Stomach smooth muscle (tissue), 2 donors: ENCODE measurements around the gene FGF23.

Experiments
- H3K27ac ChIP-seq: one replicate; pipeline ENCODE4 v1.7.0; 2013; ENCODE audit warnings: mild to moderate bottlenecking, low read length, inconsistent platforms
- H3K27me3 ChIP-seq, 2 donors: one replicate each; pipeline ENCODE4 v1.7.0; 2013; ENCODE audit warnings: low read length in 2 of 2; ENCODE audit not compliant: insufficient read depth in 2 of 2, control insufficient read depth in 1 of 2
- H3K36me3 ChIP-seq, 2 donors: one replicate each; pipeline ENCODE4 v1.7.0; 2013; ENCODE audit warnings: low read length in 2 of 2; ENCODE audit not compliant: control insufficient read depth in 2 of 2, insufficient read depth in 2 of 2
- H3K4me1 ChIP-seq: one replicate; pipeline ENCODE4 v1.7.0; 2013; ENCODE audit warnings: low read length; ENCODE audit not compliant: control insufficient read depth, insufficient read depth
- H3K4me3 ChIP-seq, 2 donors: one replicate each; pipeline ENCODE4 v1.7.0; 2013; ENCODE audit warnings: low read length in 2 of 2
- H3K9ac ChIP-seq, 2 donors: one replicate each; pipeline ENCODE4 v1.7.0; 2013; ENCODE audit warnings: low read length in 2 of 2, mild to moderate bottlenecking in 1 of 2
- H3K9me3 ChIP-seq, 2 donors: one replicate each; pipeline ENCODE4 v1.7.0; 2013; ENCODE audit warnings: low read length in 2 of 2; ENCODE audit not compliant: control insufficient read depth in 2 of 2
- donor health status: healthy.
- donor health status: Pancreatic carcinoma.

Gene FGF23

GRCh38 chr12:4386801-4387200 lies 7.3 kb upstream of the FGF23 start:
- H3K27me3 ChIP-seq: peaks cover 0 to 9% of the 10 kb centered on the region in 2 donors
- no peak overlapping the region for H3K4me3 ChIP-seq
- no peak overlapping the region for H3K27ac ChIP-seq

DNA sequence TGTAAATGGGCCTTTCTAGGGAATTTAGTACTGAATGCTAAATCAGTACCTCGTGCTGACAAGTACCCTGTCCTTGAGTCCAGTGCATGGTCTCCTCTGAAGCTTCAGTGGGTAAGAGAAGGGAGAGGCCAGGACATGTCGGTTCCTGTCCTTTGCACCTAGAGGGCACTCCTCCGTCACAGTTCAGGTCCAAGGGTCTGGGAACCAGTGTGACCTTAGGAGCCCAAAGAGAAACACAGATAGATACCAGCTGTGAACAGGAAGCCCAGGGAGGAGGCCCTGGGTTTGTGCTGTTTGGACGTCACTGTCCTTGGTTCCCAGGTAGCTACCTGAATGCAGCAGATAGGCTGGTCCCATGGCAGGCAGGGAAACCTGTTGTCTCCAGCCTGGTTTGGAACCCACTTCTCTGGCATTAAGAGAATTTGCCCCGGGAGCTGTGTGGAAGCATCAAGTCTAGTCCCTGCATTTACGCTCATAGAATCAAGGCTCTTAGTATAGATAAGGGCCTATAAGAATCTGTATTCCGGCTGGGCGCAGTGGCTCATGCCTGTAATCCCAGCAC lies 3.9 kb upstream of the FGF23 start:
- H3K27ac ChIP-seq: no peak overlapping the region
- H3K4me1 ChIP-seq: no peaks in the 10 kb centered on the region
- H3K27me3 ChIP-seq: peaks cover 0 to 9% of the 10 kb centered on the region in 2 donors
- H3K9ac ChIP-seq: no peak overlapping the region
- H3K36me3 ChIP-seq: no peaks in the 10 kb centered on the region
- no peak overlapping the region for H3K4me3 ChIP-seq
- no peaks in the 10 kb centered on the region for H3K9me3 ChIP-seq

More at GRCh38 chr12:4386801-4387200, 7.3 kb upstream of the FGF23 start:
- no peaks in the 10 kb centered on the region for H3K36me3 ChIP-seq
- no peaks in the 10 kb centered on the region for H3K4me1 ChIP-seq
- H3K9ac ChIP-seq: no peak overlapping the region
- no peaks in the 10 kb centered on the region for H3K9me3 ChIP-seq

DNA sequence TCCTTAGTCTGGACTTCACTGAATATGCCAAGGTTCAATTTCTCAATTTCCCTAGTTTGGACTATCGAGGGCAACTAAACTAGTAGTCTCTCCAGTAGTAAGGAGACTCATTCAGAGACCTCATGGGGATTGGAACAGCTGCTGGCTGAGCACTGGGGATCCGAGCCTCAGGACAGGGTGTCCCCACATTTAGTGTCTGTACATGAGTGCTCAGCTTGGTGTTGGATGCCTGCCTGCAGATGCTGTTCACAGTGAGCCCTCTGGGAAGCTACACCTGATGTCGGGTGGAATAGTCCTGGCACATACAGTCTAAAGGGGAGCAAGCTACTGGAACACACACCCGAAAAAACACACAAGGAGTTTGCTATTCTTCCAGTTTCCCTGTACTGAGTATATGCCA lies 820 bp upstream of the FGF23 start:
- Histone ChIP-seq H3K27me3 (peaks cover 3 to 4% of the 10 kb centered on the region in 2 donors), H3K4me3 (no peak overlapping the region), H3K36me3 (no peaks in the 10 kb centered on the region), H3K4me1 (no peaks in the 10 kb centered on the region), H3K9ac (no peak overlapping the region), H3K27ac (no peak overlapping the region), H3K9me3 (no peaks in the 10 kb centered on the region)

- Histone ChIP-seq H3K4me1 (no peaks in the 10 kb centered on the region), H3K27me3 (peaks cover 3 to 6% of the 10 kb centered on the region in 2 donors), H3K4me3 (no peak overlapping the region), H3K36me3 (no peaks in the 10 kb centered on the region), H3K9me3 (no peaks in the 10 kb centered on the region), H3K27ac (no peak overlapping the region), H3K9ac (no peak overlapping the region)
Observed at GRCh38 chr12:4378772-4379171, 740 bp downstream of the FGF23 start.

DNA sequence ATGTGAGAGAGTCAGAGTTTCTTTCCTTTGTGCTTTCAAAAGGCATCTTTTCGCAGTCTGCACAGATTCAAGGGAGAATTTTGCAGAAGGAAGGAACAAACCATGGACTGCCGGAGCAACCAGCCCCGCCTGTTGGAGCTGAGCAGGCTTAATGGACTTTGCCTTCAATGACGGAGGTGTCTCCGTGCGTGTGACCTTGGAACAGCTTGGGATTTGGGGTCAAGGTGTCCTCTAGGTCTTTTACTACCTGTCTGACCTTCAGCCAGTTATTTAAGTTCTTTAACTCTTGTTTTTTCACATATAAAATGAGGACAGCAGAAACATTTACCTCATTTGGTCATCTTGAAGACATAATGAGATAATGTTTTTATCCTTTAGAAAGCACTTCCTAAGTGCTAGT lies 4.1 kb downstream of the FGF23 start:
- Histone ChIP-seq H3K27ac (no peak overlapping the region), H3K9me3 (no peaks in the 10 kb centered on the region), H3K27me3 (peaks cover 3 to 7% of the 10 kb centered on the region in 2 donors), H3K4me3 (no peak overlapping the region), H3K9ac (no peak overlapping the region), H3K36me3 (no peaks in the 10 kb centered on the region), H3K4me1 (no peaks in the 10 kb centered on the region)

GRCh38 chr12:4372653-4373052 lies 6.9 kb downstream of the FGF23 start:
- Histone ChIP-seq H3K4me1 (no peaks in the 10 kb centered on the region), H3K9me3 (no peaks in the 10 kb centered on the region), H3K36me3 (no peaks in the 10 kb centered on the region), H3K27me3 (peaks cover 0 to 4% of the 10 kb centered on the region in 2 donors), H3K4me3 (no peak overlapping the region), H3K9ac (no peak overlapping the region), H3K27ac (no peak overlapping the region)

- H3K9me3 ChIP-seq: no peaks in the 10 kb centered on the region
- peaks cover 0 to 4% of the 10 kb centered on the region in 2 donors for H3K27me3 ChIP-seq
- no peak overlapping the region for H3K4me3 ChIP-seq
Observed at GRCh38 chr12:4370265-4370664, 9.2 kb downstream of the FGF23 start.

GRCh38 chr12:4369548-4369947 lies 10.0 kb downstream of the FGF23 start:
- peaks cover 0 to 2% of the 10 kb centered on the region in 2 donors for H3K27me3 ChIP-seq
- H3K9me3 ChIP-seq: no peaks in the 10 kb centered on the region
- no peak overlapping the region for H3K9ac ChIP-seq
- H3K27ac ChIP-seq: no peak overlapping the region
- no peak overlapping the region for H3K4me3 ChIP-seq
- no peaks in the 10 kb centered on the region for H3K4me1 ChIP-seq
- no peaks in the 10 kb centered on the region for H3K36me3 ChIP-seq

More at GRCh38 chr12:4370265-4370664, 9.2 kb downstream of the FGF23 start:
- Histone ChIP-seq H3K27ac (no peak overlapping the region), H3K36me3 (no peaks in the 10 kb centered on the region), H3K9ac (no peak overlapping the region), H3K4me1 (no peaks in the 10 kb centered on the region)

DNA sequence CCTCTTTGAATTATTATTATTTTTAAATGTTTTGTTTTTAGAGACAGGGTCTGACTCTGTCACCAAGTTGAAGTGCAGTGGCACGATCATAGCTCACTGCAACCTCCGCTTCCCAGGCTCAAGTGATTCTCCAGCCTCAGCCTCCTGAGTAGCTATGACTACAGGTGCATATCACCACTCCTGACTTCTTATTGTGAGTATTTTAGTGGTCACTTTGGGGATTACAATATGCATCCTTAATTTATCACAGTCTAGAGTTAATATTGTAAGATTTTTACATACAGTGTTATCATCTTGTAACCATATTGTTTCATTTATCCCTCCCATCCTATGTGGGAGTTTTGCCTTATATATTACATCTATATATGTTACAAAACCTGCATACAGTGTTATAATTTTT lies 13.4 kb downstream of the FGF23 start:
- no peaks in the 10 kb centered on the region for H3K36me3 ChIP-seq
- H3K4me1 ChIP-seq: no peaks in the 10 kb centered on the region
- H3K27ac ChIP-seq: no peak overlapping the region
- peaks cover 0 to 2% of the 10 kb centered on the region in 2 donors for H3K27me3 ChIP-seq
- no peak overlapping the region for H3K4me3 ChIP-seq
- H3K9ac ChIP-seq: no peak overlapping the region
- no peaks in the 10 kb centered on the region for H3K9me3 ChIP-seq

GRCh38 chr12:4356041-4356327 lies 23.5 kb downstream of the FGF23 start:
- Histone ChIP-seq H3K27ac (no peak overlapping the region), H3K4me3 (no peak overlapping the region)

GRCh38 chr12:4355156-4356040 lies 24.1 kb downstream of the FGF23 start:
- Histone ChIP-seq H3K9ac (no peak overlapping the region), H3K9me3 (no peaks in the 10 kb centered on the region), H3K36me3 (peaks cover 4 to 7% of the 10 kb centered on the region in 2 donors), H3K27me3 (no peaks in the 10 kb centered on the region), H3K27ac (no peak overlapping the region), H3K4me1 (no peaks in the 10 kb centered on the region), H3K4me3 (no peak overlapping the region)

More at GRCh38 chr12:4356041-4356327, 23.5 kb downstream of the FGF23 start:
- Histone ChIP-seq H3K9ac (no peak overlapping the region), H3K9me3 (no peaks in the 10 kb centered on the region), H3K36me3 (peaks cover 2 to 7% of the 10 kb centered on the region in 2 donors), H3K27me3 (no peaks in the 10 kb centered on the region), H3K4me1 (no peaks in the 10 kb centered on the region)
